HG03520 (cell line): ENCODE measurements around the gene JOSD1.

Source experiments
- ATAC-seq: cut with Tn5 transposase; IDR thresholded peaks from one replicate; pipeline ENCODE4 v1.9.1; 2021; ENCODE audit warnings: mild to moderate bottlenecking, moderate library complexity; ENCODE audit not compliant: unreplicated experiment

The JOSD1 gene

DNA sequence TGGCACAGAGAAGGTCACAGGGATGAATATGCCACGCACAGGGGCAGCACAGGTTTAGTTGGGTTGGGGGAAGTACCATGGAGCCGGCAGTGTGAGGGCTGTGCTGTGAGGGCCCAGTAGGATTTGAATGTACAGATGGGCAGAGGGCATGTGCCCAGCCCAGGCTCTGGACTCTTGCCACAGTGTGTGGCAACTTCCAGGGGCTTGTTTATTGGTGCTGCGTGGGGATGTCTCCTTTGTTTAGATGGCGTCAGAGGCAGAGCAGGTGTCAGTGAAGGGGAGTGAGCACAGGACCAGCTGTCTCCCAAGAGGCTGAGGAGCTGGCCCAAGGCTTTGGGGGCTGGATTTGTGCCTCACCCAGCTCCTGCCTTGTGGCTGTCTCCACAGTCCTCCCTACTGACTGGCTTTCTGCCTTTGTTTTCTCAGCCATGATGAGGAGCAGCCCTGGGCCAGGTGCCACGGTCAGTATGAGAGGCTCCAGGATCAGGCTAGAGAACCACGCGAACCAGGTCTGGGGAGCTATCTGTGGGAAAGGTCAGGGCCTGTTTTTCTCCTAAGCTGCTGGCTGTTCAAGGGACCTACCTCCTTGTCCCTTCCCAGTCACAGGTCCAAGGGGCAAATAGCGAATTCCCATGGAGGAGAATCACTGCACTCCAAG, 33.1 kb upstream of the JOSD1 start:
- no peak for ATAC-seq

DNA sequence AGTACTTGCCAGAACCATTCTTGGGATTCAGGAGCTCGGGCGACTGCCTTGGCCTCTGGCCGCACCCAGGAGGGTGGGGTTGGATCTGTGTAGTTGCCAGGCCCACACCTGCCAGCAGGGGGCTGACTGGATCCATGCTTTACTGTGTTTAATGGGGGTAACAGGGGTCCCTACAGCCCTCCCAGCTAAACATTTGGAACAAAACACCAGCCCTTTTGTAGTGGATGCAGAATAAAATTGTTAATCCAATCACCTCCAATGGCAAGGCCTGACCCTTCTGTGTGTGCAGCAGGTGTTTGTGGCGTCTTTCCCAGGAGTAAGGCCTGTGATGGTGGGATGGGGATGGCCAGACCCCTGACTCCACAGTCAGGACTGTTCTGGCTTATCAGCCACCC, 32.6 kb upstream of the JOSD1 start:
- ATAC-seq = no peak

DNA sequence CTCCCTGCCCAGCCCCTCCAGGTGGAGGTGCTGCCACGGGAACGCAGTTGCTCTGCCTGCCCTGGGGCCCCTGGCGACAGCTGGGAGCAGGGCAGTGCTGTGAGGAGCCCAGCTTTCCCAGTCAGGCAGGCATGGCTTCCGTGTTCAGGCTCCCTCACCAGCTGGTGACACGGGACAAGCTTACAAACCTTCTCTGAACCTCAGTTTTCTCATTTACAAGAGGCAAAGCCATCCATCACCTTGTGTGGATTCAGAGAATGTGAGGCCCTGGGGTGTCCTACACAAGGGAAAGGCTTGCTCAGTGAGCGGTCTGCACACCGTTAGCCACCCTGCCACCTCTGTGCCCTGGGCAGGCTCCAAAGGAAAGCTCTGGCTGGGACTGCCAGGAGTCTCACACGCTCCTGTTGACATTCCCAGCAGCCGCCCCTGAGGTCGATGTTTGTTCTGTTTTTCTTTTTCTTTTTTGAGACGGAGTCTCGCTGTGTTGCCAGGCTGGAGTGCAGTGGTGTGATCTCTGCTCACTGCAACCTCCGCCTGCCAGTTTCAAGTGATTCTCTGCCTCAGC, 31.6 kb upstream of the JOSD1 start:
- ATAC-seq = no peak

DNA sequence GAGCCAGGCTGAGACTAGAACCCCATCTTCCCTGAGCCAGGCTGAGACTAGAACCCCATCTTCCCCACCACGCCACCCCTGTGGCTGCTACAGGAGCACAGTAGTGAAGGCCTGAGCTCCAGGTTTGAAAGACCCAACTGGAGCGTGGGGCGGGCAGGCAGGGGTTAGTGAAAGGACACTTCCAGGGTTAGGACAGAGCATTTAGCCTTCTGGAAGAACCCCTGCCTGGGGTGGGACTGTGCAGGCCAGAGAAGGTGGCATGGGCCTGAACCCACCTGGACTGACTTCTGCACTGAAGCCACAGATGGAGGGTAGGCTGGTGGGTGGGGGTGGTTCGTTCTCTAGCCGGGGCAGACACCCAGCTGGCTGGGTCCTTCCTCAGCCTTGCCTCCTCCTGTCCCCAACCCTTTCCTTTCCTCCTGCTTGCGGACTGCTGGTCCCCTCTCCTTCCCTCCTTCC, 31.0 kb upstream of the JOSD1 start:
- ATAC-seq = no peak

DNA sequence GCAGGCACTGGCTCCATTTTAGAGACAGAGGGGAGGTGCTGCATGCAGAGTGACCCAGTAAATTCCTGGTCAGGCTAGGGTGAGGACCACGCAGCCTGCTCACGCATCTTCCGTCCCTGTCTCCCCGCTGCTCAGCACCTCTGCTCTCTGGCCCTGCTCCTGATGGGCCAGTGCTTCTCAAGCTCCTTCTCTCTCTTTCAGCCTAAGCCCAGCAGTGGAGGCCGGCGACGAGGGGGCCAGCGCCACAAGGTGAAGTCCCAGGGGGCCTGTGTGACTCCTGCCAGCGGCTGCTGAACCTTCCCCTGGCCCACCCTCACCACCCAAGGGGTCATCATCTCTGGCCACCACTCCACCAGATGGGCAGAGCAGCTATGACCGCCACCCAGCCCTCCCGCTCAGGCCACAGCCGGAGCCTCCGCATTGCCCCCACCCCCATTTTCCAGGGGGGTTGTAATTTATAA, 29.7 kb upstream of the JOSD1 start:
- ATAC-seq = no peak

DNA sequence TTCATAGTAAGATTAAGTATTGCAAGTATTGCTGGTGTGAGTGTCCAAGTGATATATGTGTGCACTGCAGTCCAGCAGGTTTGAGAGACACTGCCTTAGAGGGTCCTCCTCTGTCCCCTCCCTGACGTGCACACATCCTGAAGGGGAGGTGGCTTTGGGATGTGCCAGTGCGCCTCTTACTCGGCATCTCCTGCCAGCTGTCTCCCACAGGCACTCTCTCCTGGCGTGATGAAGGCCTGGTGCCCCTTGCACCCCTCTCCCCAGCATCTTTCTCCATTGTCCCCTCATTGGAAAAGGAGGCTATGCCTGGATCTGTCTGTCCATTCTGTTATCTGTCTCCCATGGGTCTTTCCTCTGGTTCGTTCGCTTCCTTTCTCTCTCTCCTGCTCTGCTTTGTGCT, 29.2 kb upstream of the JOSD1 start:
- no peak for ATAC-seq

DNA sequence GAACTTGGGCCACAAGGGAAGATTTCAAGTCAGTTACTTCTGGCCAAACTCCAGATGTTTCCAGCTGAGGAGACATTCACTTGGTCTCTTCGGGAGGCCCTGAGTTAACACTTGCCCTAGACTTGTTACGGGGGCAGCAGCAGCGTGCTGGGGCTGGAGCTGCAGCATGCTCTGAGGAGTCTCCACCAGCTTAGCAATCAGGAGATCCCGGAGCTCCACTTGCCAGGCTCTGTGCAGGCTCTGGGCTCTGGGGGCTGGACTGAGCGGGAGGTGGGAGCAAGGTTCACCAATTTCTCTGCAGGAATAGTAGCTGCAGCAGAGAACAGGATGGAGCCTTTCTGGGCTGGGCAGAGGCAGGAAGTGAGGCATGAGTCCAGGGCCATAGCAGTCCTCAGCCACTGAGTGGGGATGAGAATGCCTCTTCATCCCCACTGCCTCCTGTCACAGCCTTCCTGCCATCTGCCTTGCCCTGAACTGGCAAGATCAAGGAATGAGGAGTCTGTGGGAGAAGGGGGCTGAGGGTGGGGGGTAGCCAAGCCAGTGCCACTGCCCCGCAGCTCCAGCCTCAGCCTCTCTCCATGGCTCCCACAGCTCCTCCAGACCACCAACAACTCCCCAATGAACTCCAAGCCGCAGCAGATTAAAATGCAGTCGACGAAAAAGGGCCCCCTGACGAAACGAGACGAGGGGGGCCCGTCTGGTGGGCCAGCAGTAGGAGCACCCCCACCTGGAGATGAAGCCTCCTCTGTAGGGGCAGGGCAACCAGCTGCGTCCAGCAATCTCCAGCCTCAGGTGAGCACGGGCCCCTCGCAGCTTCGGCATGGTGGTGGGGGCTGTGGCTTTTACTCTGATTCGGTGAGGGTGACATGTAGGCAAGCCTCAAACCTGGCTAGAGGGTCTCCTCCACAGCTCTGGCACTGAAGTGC, 28.4 kb upstream of the JOSD1 start:
- no peak for ATAC-seq

DNA sequence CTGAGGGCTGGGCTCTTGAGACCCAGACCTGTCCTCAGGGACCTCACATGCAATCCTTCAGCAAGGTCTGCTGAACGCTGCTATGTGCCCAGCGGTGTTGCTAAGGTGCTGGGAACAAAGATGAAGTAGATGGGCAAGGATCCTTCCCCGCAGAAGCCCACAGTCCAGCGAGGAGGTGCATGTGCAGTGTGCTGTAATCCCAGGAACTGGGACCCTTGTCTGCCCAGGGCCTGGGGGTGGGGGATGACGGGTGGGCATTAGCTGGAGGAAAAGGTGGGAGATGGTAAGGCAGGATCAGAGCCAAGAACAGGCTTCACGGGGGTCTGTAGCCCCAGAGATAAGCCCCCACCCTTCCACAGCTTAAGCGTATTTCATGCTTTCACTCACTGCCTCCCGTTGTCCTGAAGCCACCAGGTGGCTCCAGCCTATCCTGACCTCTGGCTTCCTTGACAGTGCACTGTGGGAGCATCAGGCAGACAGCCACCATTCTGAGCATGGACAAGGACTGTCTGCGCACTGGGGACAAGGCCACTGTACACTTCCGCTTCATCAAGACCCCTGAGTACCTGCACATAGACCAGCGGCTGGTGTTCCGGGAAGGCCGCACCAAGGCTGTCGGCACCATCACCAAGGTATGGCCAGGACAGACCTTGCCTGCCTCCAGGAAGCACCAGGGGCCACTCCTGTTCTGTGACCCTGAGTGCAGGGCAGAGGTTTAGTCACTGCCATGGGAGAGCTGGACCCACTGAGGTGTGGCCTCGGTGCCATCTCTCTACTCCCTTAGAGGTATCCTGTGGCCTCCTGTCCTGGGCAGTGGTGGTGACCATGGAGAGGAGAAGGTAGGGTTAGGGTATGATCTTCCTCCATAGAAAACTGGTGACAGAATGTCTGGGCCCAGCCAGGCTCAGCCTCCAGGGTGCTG, 27.0 kb upstream of the JOSD1 start:
- no peak for ATAC-seq

DNA sequence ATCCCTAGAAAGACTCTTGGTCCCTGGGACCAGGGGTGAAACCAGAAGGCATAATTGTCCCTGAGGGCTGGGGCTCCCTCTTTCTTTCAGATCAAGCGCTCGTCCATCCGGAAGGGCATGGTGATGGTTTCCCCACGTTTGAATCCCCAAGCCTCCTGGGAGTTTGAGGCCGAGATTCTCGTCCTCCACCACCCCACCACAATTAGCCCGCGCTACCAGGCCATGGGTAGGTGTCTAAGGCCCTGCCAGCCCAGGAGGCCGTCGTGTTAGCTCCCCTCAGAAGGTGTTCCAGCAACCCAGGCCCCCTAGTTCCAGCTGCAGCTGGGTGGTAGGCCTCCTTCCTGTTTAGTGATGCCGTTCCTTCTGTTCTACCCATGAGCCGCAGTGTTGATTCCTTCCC, 26.4 kb upstream of the JOSD1 start:
- ATAC-seq = no peak

DNA sequence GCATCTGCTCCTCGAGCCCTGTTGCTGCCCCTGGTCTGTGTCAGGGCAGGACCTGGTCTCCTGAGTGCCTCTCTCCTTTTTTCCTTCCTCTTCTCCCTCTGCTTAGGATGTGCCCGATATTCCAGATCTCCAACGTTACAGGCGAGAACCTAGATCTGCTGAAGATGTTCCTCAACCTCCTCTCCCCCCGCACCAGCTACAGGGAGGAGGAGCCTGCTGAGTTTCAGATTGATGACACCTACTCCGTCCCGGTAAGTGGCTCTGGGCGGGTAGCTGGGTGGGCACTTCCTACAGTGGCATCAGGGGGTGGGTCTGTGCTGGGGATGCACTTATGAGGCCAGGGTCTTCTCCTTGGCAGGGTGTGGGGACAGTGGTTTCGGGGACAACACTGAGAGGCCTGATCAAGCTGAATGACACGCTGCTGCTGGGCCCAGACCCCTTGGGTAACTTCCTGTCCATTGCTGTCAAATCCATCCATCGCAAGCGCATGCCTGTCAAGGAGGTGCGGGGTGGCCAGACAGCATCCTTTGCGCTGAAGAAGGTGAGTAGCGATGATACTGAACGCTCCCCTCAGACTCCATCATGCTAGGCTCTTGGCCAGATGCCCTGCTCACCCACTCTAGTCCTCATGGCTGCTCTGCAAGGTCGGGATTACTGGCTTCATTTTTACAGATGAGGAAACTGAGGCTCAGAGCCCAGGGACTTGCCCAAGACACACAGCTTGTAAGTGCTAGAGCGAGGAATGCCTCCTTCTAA, 25.3 kb upstream of the JOSD1 start:
- no peak for ATAC-seq

DNA sequence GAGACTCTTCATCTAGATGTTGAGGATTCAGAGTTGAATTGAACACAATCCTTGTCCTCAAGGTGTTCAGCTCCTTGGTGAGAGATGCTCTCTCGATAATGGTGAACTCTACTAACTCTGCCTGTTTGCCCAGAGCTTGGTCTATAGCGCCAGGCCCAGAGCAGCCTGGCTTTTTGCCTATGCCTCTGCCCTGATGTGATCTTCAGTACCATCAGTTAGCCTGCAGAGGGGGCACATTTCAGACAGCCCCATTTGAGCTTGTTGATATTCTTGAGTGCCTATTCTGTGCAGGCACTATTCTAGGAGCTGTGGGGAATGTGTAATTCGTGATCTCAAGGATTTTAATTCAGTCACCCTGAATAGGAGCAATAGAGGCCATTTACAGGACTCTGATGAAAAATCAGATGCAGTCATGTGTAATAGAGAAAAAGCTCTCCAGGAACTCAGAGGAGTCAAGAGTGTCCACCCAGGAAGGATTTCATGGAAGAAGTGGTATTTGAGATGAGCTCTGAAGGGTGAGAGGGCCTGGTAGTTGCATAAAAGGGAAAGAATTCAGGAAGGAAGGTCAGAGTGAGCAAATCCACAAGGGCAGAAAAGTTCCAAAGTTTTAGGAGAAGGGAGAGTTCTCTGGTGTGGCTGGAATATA, 24.3 kb upstream of the JOSD1 start:
- ATAC-seq = no peak

DNA sequence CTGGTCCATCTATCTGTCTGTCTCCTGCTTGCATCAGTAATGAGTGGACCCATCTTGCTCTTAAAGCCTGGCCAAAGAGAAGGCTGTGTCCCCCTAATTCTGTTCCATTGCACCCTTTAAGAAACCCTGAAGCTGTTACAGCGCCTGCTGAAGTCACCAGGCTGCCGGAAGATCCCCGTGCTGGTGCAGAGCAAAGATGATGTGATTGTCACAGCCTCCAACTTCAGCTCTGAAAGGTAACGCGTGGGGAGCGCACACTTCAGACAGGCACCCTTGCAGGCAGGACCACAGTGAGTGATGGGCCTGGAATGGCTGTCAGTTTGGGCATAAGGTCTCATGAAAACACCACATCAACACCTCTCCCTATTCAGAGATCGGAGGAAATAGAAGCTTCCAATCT, 23.4 kb upstream of the JOSD1 start:
- no peak for ATAC-seq

DNA sequence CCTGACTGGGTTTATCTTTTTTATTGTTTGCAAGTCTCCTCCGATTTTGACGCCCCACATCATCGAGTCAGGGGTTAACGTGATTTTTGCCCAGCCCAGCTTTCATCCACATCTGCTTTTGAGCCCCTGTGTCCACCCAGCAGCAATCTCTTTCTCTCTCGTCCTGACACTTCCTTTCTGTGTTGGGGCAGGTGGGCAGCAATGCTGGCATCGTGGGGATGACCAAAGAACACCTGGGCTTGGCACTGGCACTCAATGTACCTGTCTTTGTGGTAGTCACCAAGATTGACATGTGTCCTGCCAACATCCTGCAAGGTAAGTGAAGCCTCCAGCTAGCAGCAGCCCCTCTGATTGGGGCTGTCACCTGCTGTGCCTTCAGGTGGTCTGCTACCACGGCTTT, 20.8 kb upstream of the JOSD1 start:
- ATAC-seq = no peak

DNA sequence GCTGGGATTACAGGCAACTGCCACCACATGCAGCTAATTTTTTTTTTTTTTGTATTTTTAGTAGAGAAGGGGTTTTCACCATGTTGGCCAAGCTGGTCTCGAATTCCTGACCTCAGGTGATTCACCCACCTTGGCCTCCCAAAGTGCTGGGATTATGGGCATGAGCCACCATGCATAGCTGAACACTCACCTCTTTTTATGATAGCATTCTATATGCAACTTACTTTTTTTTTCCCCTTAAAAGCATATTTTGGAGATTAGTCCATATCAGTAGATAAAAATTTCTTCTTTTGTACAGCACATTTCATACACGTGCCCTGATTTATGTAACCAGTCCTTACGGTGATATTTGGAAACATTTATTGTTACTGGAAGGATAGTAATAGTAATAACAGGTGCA, 19.6 kb upstream of the JOSD1 start:
- no peak for ATAC-seq

DNA sequence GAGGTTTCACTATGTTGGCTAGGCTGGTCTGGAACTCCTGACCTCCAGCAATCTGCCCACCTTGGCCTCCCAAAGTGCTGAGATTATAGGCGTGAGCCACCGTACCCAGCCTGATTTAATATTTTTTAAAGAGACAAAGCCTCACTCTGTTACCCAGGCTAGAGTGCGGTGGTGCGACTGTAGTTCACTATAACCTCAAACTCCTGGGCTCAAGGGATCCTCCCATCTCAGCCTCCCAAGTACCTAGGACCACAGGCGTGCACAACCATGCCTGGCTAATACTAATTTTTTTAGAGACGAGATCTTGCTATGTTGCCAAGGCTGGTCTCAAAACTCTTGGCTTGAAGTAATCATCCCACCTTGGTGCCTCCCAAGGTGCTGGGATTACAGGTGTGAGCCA, 18.5 kb upstream of the JOSD1 start:
- ATAC-seq = no peak

DNA sequence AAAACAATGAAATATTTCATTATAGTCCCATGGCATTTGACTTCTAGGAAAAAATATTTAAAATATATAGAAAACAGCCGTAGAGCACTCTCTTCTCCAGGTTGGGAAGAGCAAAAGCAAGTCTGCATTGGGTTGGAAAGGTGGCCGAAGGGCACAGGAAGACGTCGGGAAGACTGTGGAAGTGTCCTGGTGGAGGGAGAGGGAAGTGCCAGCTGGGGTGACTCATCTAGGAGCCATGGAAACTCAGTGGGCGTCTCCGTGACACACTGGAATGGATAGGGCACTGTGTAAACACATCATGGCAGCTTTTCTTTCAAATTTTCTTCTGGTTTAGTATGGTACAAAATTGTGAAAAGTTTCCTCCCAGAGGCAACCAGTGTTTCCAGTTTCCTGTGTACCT, 17.7 kb upstream of the JOSD1 start:
- no peak for ATAC-seq

DNA sequence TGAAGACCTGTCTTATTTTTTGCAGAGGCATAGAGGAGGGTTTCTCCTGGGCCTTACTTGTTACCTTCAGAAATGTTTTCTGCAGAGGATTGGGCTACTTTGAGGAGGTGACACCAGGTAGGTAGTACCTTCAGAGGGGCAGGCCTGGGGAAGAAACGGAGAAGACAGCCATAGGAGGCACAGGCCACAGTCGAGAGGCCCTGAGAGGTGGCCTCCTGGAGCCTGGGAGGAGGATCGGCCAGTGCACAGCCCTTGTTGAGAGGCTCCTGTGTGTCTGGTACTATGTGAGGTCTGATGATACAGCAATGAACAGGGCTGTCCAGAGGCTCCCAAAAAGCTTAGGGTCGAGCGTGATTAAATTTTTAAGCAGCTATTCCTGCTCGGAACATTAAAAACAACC, 16.5 kb upstream of the JOSD1 start:
- no peak for ATAC-seq

DNA sequence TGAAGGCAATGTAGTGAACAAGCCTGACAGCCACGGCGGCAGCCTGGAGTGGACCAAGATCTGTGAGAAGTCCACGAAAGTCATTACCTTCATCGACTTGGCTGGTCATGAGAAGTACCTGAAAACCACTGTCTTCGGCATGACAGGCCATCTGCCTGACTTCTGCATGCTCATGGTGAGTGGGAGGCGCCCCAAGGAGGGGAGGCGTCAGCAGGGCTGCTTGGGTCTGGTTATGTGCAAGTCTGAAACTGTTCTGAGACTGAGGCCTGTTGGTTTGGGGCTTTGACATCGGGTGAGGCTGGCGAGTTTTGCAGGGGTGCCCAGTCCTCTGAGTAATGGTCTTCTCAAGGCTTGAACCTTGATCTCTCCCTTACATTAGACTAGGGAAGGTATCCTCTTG, 16.1 kb upstream of the JOSD1 start:
- ATAC-seq = no peak

DNA sequence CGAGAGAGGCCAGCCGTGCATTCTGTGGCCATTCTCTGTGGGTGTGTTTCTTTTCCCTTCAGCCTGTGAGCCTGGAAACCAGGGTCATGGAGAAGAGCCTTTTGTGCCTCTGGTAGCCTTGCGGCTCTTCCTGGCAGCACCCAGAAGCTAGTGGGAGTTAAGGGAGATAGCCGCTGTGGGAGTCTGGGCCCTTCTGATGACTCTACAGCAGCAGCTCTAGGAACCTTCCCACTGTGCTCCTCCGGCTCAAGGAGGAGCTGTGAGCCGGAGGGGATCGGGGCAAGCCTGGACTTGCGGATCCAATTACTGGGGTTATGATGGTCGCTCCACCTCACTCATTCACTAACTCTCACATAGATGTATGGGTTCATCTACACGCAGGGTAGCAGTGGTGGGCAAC, 15.5 kb upstream of the JOSD1 start:
- no peak for ATAC-seq

DNA sequence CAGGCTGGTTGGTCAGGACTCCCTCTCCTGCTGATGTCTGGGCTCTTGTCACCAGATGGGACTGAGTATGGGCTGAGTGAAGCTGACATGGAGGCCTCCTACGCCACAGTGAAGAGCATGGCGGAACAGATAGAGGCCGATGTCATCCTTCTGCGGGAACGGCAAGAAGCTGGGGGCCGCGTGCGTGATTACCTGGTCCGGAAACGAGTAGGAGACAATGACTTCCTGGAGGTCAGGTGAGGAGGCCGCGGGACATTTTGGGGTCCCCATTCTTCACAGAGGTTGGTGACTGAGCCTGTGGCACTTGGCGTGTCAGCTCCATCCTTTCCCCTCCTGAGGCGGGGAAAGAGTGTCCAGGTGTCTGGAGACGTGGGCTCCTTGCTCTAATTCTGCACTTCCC, 15.1 kb upstream of the JOSD1 start:
- ATAC-seq = no peak
